Endothelial cell of umbilical vein (primary cell): Measurements from ENCODE around the gene PGRMC1. TPM values are rescaled to one million over a fixed set of nuclear protein-coding genes. Genes with fewer than 3 reads are reported as not detected.

ENCODE experiments used
- BruUV-seq: library from RNA; stranded (reverse); fragments of 400-500 nt; replicated peaks from 2 replicates; lab custom pipeline; 2021; lab: Mats Ljungman, UMichigan
- CTCF ChIA-PET: fragments of 300-600, 350-600 bp; sonication (Branson Sonifier 250); formaldehyde crosslinking; loops from one replicate; lab custom pipeline; 2021; ENCODE audit warnings: antibody characterized with exemption, inconsistent platforms; lab: Charles Lee
- POLR2A ChIA-PET: fragments of 300-600, 350-600 bp; sonication (Branson Sonifier 250); formaldehyde crosslinking; loops from one replicate; lab custom pipeline; 2021; ENCODE audit warnings: antibody characterized with exemption, inconsistent platforms; lab: Charles Lee
- DNase-seq: peaks from one replicate; pipeline ENCODE4 v3.0.0-alpha.2; 2011; ENCODE audit warnings: low read depth, low spot score
- FAIRE-seq: peaks from 2 replicates; lab custom pipeline; 2011; peaks lifted over from hg19 to GRCh38; lab: Jason Lieb, UNC
- H2AFZ ChIP-seq: 2 replicates; pipeline ENCODE4 v1.6.0; 2012; ENCODE audit warnings: low read depth, low read length, control low read depth, inconsistent platforms
- H3K27ac ChIP-seq: 2 replicates; pipeline ENCODE4 v1.5.1; 2011; ENCODE audit warnings: low read depth, mild to moderate bottlenecking, control low read depth, low read length, moderate library complexity; ENCODE audit not compliant: insufficient read depth
- H3K27me3 ChIP-seq, 2 experiments: 2 replicates each; pipeline versions ENCODE4 v1.6.0 to v1.6.1; 2011; ENCODE audit warnings: low read length in 2 of 2, mixed read lengths in 1 of 2; ENCODE audit not compliant: control insufficient read depth in 2 of 2, insufficient read depth in 2 of 2
- H3K36me3 ChIP-seq, 2 experiments: 2 replicates in 1 of 2; 3 replicates in 1 of 2; pipeline ENCODE4 v1.5.1; 2011; ENCODE audit warnings: low read length in 2 of 2, mild to moderate bottlenecking in 1 of 2, moderate library complexity in 1 of 2; ENCODE audit not compliant: control insufficient read depth in 2 of 2, insufficient read depth in 2 of 2; ENCODE audit errors: extremely low read depth in 1 of 2
- H3K4me1 ChIP-seq: 3 replicates; pipeline ENCODE4 v1.5.1; 2011; ENCODE audit warnings: mild to moderate bottlenecking, low read length; ENCODE audit not compliant: control insufficient read depth, insufficient read depth; ENCODE audit errors: extremely low read depth
- H3K4me2 ChIP-seq: 2 replicates; pipeline ENCODE4 v1.6.1; 2011; ENCODE audit warnings: low read length, control low read depth, mixed read lengths; ENCODE audit not compliant: insufficient read depth
- H3K4me3 ChIP-seq, 3 experiments: fragments of 200-600 bp in 1 of 3; sonication (generic), shearing (Covaris generic) in 1 of 3; replicated peaks in 1 of 3; 2 replicates each; pipeline ENCODE4 v1.5.1; 2011 to 2016; ENCODE audit warnings: control low read depth in 3 of 3, low read length in 3 of 3, mild to moderate bottlenecking in 2 of 3, inconsistent platforms in 1 of 3, low read depth in 1 of 3, moderate library complexity in 1 of 3; ENCODE audit not compliant: insufficient read depth in 1 of 3
- H3K79me2 ChIP-seq: 2 replicates; pipeline ENCODE4 v1.6.0; 2012; ENCODE audit warnings: low read length, inconsistent platforms; ENCODE audit not compliant: control insufficient read depth, insufficient read depth
- H3K9ac ChIP-seq: replicated peaks from 2 replicates; pipeline ENCODE3; 2011; ENCODE audit warnings: low read length, control low read depth; ENCODE audit not compliant: insufficient read depth; ENCODE audit errors: extremely low read depth
- H3K9me1 ChIP-seq: replicated peaks from 3 replicates; pipeline ENCODE4 v1.6.0; 2011; ENCODE audit warnings: mild to moderate bottlenecking, low read length; ENCODE audit not compliant: control insufficient read depth, insufficient read depth; ENCODE audit errors: extremely low read depth
- H3K9me3 ChIP-seq: replicated peaks from 2 replicates; pipeline ENCODE4 v1.5.1; 2012; ENCODE audit warnings: low read length, inconsistent platforms; ENCODE audit not compliant: control insufficient read depth, insufficient read depth
- H4K20me1 ChIP-seq: replicated peaks from 2 replicates; pipeline ENCODE3; 2011; ENCODE audit warnings: mild to moderate bottlenecking, low read length; ENCODE audit not compliant: control insufficient read depth, insufficient read depth; ENCODE audit errors: extremely low read depth
- EZH2 ChIP-seq: IDR thresholded peaks from 2 replicates; pipeline ENCODE4 v1.6.1; 2012; ENCODE audit warnings: borderline replicate concordance, low read depth, mild to moderate bottlenecking, moderate library complexity, low read length, inconsistent platforms; ENCODE audit not compliant: severe bottlenecking
- FOS ChIP-seq: IDR thresholded peaks from 2 replicates; pipeline ENCODE4 v1.6.1; 2011; ENCODE audit warnings: mild to moderate bottlenecking, low read length, moderate library complexity, borderline replicate concordance; ENCODE audit not compliant: insufficient read depth
- GATA2 ChIP-seq: IDR thresholded peaks from 2 replicates; pipeline ENCODE4 v1.7.0; 2011; ENCODE audit warnings: low read depth, mild to moderate bottlenecking, moderate library complexity, mixed read lengths, low read length; ENCODE audit not compliant: insufficient read length, insufficient read depth
- JUN ChIP-seq: IDR thresholded peaks from 2 replicates; pipeline ENCODE4 v1.6.1; 2011; ENCODE audit warnings: borderline replicate concordance, low read depth; ENCODE audit not compliant: insufficient read length, insufficient read depth
- MAX ChIP-seq: IDR thresholded peaks from 2 replicates; pipeline ENCODE4 v1.6.1; 2011; ENCODE audit not compliant: insufficient read depth, insufficient read length
- MYC ChIP-seq: IDR thresholded peaks from one replicate; pipeline ENCODE4 v1.6.1; 2011; ENCODE audit warnings: mild to moderate bottlenecking, low read depth, low read length
- POLR2A ChIP-seq: IDR thresholded peaks from 2 replicates; pipeline ENCODE4 v1.6.1; 2012; ENCODE audit warnings: low read depth, mild to moderate bottlenecking, control low read depth, low read length
- POLR2AphosphoS5 ChIP-seq: IDR thresholded peaks from 2 replicates; pipeline ENCODE4 v1.6.1; 2012; ENCODE audit warnings: low read depth, mild to moderate bottlenecking, control low read depth, low read length, moderate library complexity; ENCODE audit not compliant: insufficient read depth
- dilution Hi-C: fragments of 300-500 bp; cut with MboI; formaldehyde crosslinking; loops from one replicate; pipeline ENCODE4 v1.15.0; 2019; ENCODE audit warnings: low sequenced_read_pairs; ENCODE audit not compliant: extremely low pct_ligation_motif_present
- intact Hi-C: fragments of 100-400 bp; cut with micrococcal nuclease; formaldehyde crosslinking; loops from one replicate; pipeline ENCODE4 v1.10.0; 2022
- polyA plus RNA-seq, 4 experiments: library from polyadenylated mRNA; depleted of rRNA in 3 of 4; stranded (reverse) in 3 of 4; unstranded in 1 of 4; fragments of >200 nt; gene quantifications; 2 replicates each; pipeline versions ENCODE4 v1.2.1 to v1.2.3, GENCODE V29; 2011 to 2012; ENCODE audit warnings: missing spikeins in 1 of 4
- total RNA-seq: library from RNA; stranded (reverse); gene quantifications from 2 replicates; pipeline ENCODE4 v1.2.3, GENCODE V29; 2021
- TF ChIP-seq, protein P1 (sequence below), 2 donors: IDR thresholded peaks; 1 replicate in 1 of 2; 2 replicates in 1 of 2; pipeline ENCODE4 v1.5.1; 2011; ENCODE audit warnings: low read length in 2 of 2, mild to moderate bottlenecking in 2 of 2, moderate library complexity in 2 of 2, control low read depth in 1 of 2, inconsistent platforms in 1 of 2, low read depth in 1 of 2; ENCODE audit not compliant: insufficient read depth in 1 of 2; ENCODE audit errors: extremely low read depth in 1 of 2

Gene PGRMC1
- total and polyA plus RNA-seq, 2 donors (not counting 3 experiments of a cell fraction or from before 2014, with no cell fraction given) = 37.4 to 61.8 TPM

DNA sequence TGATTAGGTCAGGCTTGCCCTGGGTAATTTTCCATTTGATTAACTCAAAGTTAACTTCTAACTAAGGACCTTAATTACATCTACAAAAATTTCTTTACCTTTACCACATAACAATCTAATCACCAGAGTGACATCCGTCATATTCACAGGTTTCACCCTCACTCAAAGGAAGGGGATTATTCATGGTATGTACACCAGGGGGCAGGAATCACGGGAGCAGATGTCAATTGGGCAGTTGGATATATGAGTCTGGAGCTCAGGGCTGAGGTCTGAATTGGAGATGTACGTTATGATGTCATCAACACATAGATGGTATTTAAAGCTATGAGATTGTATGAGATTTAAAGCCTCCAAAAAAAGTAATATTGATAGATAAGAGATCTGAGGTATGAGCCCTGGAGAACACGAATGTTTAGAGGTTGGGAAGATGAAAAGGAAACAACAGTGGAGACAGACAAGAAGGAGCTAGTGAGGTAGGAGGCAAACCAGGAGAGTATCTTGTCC, 52.9 kb downstream of the PGRMC1 start:
- H3K9me3 ChIP-seq = no peaks in the 10 kb centered on the region
- CTCF ChIA-PET = no interaction called here
- no peak for FAIRE-seq

More for the DNA sequence above, 52.9 kb downstream of the PGRMC1 start:
- Histone ChIP-seq H3K4me1 (no peaks in the 10 kb centered on the region), H3K36me3 (no peaks in the 10 kb centered on the region), H4K20me1 (no peaks in the 10 kb centered on the region), H3K79me2 (no peaks in the 10 kb centered on the region), H3K27ac (no peak overlapping the region), H3K9ac (no peak overlapping the region), H2AFZ (no peak overlapping the region), H3K4me2 (no peak overlapping the region), H3K4me3 (no peak overlapping the region), H3K9me1 (no peaks in the 10 kb centered on the region), H3K27me3 (no peaks in the 10 kb centered on the region)
- TF ChIP-seq, protein P1, sequence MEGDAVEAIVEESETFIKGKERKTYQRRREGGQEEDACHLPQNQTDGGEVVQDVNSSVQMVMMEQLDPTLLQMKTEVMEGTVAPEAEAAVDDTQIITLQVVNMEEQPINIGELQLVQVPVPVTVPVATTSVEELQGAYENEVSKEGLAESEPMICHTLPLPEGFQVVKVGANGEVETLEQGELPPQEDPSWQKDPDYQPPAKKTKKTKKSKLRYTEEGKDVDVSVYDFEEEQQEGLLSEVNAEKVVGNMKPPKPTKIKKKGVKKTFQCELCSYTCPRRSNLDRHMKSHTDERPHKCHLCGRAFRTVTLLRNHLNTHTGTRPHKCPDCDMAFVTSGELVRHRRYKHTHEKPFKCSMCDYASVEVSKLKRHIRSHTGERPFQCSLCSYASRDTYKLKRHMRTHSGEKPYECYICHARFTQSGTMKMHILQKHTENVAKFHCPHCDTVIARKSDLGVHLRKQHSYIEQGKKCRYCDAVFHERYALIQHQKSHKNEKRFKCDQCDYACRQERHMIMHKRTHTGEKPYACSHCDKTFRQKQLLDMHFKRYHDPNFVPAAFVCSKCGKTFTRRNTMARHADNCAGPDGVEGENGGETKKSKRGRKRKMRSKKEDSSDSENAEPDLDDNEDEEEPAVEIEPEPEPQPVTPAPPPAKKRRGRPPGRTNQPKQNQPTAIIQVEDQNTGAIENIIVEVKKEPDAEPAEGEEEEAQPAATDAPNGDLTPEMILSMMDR (IDR thresholded peaks at IDR 0.05; ENCODE audit: extremely low read depth in 1 of 2, insufficient read depth in 1 of 2, low read depth in 1 of 2, low read length in 2 of 2) = no peak
- TF ChIP-seq EZH2 (no peak), POLR2AphosphoS5 (no peak), MYC (no peak), FOS (no peak), GATA2 (no peak), MAX (no peak), POLR2A (no peak), JUN (no peak)
- BruUV-seq = no TSS peak
- intact Hi-C loops = no loop called here
- POLR2A ChIA-PET = no interaction called here
- DNase-seq = no peak
- dilution Hi-C loops = no loop called here
